NCI-H1105 (cell line): ENCODE results near the gene AGO3.
"Not testable (repeated sequence)": the region's sequence is repeated elsewhere in the genome, so short reads cannot be mapped to it uniquely, and the experiment has no call there.

ENCODE experiments used
- DNase-seq: peaks from one replicate; lab custom pipeline; 2025; lab: John Stamatoyannopoulos, UW

Gene AGO3

DNA sequence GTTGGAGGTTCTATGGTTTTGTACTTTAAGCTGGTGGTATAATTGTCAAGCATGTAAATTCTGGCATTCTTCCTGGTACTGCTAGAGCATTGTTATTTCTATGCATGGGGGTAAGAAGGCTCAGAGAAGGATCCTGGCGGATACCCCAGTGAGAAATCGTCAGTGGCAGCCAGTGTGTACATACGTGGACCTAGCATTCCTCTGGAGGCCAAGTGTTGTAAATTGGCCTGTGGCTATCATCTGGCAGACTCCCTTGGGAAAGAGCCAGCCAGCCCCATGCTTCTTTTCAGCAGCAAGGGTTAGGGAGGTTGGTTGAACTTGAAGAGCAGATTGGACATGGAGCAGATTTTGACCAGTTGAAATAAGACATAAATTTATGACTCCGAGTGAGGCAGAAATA lies 5.2 kb upstream of the AGO3 start:
- DNase-seq = no peak

DNA sequence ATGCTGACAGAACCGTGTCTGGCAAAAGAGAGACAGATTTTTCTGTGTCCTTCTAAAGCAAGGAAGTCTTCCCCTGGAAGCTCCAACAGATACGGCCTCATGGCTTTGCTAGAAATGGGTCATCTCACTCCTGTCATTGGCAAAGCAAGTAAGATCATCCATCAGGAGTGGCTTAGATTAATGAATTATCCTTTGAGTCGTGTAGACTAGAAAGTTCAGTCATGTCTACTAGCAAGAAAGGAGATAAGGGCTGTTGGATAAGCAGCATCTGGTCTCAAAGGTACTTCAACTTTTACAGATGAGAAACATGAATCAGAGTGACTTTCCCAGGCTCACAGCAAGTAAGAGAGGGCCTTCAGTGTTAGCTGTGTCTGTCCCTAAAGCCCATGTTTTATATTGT lies 3.4 kb upstream of the AGO3 start:
- no peak for DNase-seq

DNA sequence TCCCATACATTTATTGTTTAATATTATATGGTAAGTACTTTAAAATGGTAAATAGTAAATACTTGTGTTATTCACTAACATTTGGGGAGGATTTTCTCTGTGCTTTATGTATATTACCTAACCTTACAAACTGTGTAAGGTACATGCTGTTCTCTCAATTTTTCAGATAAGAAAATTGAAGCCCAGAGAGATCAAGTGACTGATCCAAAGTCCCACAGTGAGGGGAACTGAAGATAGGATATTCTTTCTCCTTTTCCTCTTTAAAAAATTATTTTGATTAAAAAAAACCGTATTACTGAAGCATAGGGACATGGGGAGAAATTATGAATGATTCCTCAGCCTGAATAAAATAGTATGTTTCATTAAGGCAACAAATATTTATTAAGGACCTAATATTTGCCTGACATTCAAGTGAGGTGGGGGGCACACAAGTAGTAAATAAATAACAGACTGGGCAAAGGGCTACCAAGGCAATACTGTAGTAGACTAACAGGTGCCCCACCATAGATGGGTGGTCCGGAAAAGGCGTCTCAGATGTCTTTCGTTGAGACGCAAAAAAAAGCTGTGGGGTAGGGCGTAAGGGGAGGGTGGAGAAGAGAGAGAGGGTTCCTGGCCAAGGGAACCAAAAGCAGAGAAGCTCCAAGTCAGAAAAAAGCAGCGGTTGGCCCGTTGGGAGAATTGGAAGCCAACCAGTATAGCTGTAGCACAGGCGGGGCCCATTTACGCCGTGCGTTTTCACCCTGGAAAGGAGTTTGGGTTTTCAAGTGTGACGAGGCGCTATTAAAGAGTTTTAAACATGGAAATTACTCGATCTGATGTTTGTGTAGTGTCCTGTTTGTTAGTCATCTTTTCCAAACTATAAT lies 944 bp upstream of the AGO3 start:
- DNase-seq = peak; percentile 46

DNA sequence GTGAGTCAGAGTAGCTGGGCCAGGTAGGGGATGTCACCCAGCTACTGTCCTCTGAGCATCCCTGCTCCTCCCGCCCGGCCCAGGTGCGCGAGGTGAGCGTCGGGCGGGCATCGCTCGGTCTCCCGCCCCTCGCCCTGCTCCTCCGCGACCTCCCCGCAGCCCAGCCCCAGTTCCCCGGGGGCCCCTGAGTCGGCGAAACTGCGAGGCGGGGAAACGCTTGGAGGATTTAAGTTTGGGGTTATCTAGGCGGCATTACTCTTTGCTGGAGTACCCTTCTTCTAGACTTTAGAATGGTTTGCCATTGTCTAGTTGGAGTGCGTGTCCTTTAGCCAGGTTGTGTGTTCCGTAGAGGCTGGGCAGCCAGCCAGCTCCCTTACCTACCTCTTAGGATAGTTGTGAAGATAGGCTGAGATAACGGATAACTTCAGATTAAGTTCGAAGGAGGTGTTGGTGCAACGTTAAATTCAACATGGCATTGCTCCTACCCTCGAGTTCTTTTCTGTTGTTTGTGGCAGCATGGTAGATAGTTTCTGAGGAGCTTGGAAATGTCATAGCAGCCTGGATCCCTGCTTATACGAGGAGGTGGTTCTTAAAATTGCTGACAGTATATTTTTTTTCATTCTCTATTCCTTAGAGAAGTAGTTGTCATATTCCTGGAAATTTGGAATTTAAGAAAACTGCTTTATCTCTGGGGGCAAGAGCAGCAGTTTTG lies 697 bp downstream of the AGO3 start:
- DNase-seq = peak; percentile 23

DNA sequence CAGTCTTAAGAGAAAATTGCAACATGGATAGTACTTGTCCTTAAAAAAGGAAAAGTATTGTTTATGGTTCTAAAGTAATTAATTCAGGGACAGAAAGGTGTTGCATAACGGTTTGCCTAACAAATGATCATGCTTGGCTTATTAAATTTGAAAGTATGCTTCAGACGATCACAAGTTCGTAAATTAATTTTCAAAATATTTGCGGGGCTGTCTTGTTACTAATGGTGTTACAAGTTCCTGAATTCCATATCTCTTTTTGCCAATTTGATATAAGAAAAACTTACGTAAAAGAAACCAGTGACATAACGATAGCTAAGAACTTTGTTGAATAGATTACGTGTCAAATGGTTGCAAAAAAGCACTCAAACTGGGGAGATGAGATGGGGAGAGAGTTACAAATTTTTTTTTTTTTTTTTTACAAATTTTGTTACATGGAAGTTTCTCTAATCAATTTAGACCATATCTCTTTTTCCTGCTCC lies 1.3 kb downstream of the AGO3 start:
- DNase-seq = no peak

DNA sequence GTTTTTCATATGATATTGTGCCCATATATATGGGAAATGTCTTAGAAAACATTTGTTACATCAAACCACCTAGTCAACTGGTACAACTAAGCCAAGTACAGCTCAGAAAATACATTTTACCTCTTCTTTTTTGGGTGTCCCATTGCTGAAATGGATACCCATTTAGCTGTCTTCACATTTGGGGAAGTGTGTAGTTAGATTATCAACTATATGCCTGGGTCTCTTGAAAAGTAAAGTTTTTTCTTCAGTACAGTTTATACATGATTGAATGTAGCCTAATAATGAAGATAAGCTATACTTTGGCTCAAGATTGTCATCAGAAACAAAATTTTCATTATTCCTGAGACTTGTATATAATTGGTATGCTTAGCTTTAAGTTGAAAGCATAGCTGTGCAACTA lies 2.0 kb downstream of the AGO3 start:
- no peak for DNase-seq

DNA sequence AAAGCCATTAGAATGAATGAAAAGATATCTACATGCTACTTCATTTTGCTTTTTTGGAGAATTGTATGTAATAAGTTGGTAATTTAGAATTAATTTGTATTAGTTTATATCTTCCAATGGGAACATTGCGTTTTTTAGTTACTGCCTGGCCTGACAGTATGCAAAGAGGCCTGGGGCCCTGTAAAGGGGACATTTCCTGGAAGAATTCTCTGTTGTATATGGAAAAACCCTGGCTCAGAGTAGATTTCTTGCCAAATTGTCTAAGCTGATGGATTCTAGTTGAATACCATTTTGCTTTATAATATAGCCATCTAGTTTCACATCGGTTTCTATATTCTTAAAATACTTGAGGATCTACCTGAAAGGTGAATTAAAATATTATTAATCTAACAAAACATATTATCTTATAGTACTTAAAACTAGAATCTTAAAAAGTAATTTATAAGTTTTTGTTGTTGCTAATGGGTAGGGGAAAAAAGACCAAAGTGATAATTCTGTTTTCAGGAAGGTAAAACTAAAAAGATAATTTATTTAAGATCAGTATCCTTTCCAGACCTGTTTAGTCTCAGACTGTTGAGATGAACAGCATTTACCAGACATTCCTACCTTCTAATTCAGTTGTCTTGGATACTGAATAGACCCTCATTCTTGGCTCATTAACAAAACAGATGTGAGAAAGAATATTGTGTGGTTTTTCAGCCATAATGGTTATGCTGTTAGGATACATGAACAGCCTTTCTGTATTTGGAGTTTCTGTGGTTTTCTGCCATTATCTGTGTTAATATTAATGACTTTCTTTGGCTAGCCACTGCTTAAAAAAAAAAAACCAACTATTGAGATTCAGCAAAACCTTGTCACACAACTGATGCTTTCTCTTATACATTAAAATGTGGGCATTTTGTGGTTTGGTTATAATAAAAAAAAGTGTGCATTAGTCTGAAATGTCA lies 4.8 kb downstream of the AGO3 start:
- DNase-seq = no peak

DNA sequence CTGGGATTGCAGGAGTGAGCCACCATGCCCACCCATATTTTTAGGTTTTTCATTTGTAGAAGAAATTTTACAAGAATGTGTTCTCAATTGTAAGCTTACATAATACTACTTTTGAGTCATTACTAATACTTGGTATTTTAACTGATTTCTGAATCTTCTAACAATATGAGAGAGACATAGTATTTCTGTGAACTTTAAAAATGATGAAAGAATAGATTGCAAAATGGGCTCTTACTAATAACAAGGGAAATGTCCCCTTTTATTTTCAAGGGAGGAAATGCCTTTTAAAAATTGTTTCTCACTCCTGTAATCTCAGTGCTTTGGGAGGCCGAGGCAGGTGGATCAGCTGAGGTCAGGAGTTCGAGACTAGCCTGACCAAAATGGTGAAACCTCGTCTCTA lies 5.9 kb downstream of the AGO3 start:
- DNase-seq = no peak

DNA sequence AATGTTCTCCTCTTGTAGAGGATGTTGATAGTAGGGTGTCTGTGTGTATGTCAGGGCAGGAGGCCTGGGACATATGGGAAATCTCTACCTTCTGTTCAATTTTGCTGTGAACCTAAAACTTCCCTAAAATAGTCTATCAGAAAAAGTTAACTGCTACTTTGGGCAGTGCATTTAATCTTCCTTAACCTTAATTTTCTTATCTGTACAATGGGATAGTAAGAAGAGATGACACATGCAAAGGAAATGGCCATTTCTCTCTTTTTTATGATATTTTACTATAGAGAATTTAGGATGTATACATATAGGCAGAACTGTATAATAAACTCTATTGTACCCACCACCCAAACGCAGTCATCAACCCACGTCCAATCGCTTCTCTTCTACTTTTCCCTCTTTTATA lies 8.6 kb downstream of the AGO3 start:
- DNase-seq = no peak

DNA sequence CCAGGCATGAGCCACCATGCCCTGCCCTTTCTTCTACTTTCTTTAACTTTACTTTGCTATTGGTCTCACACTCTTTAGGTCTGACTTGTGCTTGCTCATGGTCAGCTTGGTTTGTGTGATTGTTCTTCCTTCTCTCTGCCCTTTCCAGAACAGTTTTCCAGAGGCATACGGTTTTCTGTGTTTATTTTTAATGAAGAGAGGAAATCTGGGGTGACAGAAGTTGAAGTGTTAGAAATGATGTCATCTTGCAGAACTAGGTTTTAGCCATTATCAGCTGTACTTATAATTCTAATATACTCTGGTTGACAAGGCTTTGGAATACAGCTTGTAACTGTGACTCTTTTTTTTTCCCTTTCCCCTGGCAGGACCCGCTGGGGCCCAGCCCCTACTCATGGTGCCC lies 14.4 kb downstream of the AGO3 start:
- no peak for DNase-seq

DNA sequence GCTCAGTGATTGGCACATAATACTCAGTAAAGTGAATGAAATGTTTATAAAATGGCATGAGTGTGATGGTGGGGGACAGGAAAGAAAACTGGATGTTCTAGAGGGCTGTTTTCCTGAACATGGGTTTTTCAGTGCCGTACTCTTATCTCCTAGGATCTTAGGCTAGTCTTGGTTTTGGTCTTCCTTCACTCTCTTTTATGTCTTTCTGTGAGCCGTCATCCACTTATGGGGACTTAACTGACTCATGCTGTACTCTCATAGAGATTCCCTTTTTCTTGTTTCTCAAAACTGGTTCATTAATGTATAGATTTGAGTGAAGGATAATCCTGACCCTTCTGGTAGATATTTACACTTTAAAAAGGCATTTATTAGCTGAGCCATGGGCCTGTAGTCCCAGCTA lies 16.6 kb downstream of the AGO3 start:
- no peak for DNase-seq

DNA sequence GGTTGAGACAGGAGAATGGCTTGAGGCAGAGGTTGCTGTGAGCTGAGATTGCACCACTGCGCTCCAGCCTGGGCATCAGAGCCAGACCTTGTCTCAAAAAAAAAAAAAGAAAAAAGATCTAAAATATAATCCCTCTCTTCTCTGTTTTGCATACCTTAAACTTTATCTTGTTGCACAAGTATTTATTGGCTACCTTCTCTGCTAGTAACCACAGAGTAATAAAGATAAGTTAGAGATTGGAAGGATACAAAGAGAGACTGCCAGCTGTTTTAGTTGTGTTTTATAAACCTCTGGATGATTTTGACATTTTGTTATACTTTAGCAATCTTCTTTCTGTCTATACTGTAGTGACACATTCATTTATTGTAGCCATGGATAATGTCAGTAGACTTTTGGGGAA lies 27.7 kb downstream of the AGO3 start:
- no peak for DNase-seq

DNA sequence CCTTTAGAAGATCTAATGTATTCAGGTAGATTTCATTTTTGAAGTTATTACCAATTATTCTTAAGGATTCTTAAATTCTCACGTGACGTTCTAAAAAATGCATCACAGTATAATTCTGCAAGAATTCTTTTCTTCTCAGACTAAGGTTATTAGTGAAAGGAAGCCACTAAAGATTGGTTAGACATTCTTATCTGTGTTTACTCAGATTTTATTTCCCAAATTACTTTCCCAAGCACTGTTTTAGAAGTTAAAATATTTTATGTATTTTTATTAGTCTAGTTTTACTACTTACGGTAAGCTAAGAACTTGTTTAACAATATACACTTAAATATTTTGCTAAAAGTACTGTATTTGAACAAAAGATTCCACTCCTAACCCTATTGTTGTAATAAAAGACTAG lies 28.4 kb downstream of the AGO3 start:
- no peak for DNase-seq

DNA sequence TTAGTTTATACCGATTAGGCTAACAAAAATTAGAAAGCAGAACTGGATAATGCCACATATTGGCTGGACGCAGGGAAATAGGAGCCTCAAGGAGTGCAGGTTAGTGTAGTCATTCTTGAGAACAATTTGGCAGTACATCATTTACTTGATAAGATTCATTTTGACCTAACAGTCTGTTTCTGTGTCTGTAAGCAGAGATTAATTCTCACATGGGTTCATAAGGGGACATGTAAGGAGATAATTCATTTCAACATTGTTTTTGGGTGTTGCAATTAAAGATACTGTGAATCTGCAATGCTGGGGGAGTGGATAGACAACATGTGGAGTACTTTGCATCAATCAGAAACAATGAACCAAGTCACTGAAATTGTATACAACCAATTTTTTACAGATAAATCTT lies 32.0 kb downstream of the AGO3 start:
- DNase-seq = no peak

DNA sequence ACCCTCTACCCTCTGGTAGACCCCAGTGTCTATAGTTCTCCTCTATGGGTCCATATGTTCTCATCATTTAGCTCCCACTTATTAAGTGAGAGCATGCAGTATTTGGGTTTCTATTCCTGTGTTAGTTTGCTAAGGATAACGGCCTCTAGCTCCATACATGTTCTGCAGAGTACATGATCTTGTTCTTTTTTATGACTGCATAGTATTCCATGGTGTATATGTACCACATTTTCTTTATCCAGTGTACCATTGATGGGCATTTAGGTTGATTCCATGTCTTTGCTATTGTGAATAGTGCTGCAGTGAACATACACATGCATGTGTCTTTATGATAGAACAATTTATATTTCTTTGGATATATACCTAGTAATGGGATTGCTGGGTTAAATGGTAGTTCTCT lies 33.4 kb downstream of the AGO3 start:
- DNase-seq = not testable (repeated sequence)

DNA sequence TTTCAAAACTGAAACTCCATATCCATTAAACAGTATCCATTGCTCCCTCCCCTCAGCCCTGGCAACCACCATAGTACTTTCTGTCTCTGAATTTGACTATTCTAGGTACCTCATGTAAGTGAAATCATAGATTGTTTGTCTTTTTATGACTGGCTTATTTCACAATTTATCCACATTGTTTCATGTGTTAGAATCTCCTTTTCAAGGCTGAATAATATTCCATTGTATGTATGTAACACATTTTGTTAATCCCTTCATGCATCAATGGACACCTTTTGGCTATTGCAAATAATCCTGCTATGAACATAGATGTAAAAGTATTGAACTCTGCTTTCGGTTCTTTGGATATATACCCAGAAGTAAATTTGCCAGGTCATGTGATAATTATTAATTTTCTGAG lies 37.5 kb downstream of the AGO3 start:
- no peak for DNase-seq

DNA sequence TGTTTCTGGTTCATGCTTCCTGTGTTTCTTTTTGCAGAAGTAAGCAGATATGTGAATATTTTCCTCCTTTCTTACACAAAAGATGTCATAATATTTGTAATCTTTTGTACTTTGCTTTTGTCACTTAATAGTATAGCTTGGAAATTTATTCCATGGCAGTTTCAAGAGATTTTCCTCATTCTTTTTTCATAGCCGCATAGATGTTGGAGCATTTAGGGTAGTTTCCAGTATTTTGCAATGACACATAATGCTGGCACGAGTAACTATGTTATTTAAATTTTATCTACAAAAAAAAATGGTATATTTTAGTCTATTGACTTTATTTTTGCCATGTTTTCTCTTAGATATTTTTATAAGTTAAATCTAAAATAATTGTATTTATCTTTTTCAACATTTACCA lies 40.7 kb downstream of the AGO3 start:
- DNase-seq = no peak

DNA sequence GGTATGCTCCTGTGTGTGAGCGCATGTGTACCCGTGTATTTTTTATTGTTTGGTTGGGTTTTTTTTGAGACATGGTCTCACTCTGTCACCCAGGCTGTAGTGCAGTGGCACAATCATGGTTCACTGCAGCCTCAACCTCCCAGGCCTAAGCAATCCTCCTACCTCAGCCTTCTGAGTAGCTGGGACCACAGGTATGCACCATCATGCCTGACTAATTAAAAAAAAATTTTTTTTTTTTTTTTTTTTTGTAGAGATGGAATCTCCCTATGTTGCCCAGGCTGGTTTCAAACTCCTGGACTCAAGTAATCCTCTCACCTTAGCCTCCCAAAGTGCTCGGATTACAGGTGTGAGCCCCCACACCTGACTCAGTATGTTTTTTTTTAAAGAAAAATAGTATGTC lies 41.7 kb downstream of the AGO3 start:
- not testable (repeated sequence) for DNase-seq

DNA sequence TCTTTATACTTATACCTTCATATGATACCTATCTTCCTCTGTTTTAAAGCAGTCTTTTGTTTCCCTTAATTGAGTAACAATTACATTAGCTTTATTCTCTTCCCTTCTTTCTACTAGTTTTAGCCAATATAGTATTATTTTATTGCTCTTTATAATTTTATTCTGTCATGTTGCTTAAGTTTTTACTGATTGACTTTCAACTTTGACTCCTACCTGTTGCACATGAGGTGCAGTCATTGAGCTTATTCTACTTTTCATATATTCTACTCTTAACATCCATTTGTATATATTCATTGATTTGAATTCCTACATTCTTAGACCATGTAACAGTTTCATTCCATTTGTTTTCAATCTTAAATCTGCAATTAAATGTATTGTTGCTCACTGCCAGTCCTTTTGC lies 49.2 kb downstream of the AGO3 start:
- no peak for DNase-seq

DNA sequence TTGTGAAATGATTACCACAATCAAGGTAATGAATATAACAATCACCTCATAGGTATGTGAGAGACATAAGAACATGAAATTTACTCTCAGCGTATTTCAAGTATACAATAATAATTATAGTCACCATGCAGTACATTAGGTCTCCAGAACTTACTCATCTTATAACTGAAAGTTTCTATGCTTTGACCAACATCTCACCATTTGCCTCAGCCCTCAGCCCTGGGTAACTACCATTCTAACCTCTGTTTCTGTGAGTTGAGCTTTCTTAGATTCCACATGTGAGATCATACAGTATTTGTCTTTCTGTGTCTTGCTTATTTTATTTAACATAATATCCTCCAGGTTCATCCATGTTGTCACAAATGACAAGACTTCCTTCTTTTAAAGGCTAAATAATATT lies 57.3 kb downstream of the AGO3 start:
- no peak for DNase-seq

DNA sequence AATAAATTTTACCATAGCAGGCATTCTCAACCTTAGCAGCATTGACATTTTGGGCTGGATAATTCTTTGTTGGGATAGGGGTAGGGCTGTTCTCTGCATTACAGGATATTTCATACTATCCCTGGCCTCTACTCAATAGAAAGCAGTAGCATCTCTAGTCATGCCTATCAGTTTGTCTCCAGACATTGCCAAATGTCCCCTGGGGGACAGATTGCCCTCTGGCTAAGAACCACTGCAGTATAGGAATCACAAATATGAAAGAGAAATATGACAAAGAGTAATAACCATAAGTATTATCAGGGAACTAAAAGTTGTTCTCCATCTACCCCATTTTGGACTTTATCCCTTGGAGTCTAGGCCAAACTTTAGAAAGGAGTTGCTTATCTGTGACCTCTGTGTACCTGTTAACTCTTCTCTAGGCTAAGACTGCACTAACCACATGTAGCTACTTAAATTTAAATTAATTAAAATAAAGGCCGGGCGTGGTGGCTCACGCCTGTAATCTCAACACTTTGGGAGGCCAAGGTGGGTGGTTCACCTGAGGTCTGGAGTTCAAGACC lies 76.1 kb downstream of the AGO3 start:
- no peak for DNase-seq

DNA sequence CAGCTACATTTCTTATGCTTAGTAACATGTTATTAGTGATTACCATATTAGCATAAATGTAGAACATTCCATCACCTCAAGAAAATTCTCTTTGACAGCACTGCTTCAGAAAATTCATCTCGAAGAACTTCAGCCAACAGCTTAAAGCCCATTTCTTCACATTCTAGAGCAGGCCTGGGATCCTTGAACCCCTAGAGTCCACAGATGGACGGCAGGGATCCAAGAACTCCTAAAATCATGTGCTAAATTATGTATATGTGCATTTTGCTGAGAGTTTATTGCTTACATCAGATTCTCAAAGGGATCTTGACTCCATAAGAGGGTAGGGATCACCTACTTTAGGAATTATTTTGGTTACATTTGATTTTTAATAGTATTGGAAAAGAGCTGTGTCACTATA lies 76.8 kb downstream of the AGO3 start:
- no peak for DNase-seq
